NT2/D1 (cell line): Measurements from ENCODE around the gene KIAA0319L.

Source experiments
- SUZ12 ChIP-seq: IDR thresholded peaks from 2 replicates; pipeline ENCODE4 v1.6.1; 2011; ENCODE audit not compliant: insufficient read length, insufficient read depth; ENCODE audit errors: extremely low read depth
- ZNF274 ChIP-seq: IDR thresholded peaks from 2 replicates; pipeline ENCODE4 v1.6.1; 2011; ENCODE audit warnings: mild to moderate bottlenecking, low read depth, low read length

DNA sequence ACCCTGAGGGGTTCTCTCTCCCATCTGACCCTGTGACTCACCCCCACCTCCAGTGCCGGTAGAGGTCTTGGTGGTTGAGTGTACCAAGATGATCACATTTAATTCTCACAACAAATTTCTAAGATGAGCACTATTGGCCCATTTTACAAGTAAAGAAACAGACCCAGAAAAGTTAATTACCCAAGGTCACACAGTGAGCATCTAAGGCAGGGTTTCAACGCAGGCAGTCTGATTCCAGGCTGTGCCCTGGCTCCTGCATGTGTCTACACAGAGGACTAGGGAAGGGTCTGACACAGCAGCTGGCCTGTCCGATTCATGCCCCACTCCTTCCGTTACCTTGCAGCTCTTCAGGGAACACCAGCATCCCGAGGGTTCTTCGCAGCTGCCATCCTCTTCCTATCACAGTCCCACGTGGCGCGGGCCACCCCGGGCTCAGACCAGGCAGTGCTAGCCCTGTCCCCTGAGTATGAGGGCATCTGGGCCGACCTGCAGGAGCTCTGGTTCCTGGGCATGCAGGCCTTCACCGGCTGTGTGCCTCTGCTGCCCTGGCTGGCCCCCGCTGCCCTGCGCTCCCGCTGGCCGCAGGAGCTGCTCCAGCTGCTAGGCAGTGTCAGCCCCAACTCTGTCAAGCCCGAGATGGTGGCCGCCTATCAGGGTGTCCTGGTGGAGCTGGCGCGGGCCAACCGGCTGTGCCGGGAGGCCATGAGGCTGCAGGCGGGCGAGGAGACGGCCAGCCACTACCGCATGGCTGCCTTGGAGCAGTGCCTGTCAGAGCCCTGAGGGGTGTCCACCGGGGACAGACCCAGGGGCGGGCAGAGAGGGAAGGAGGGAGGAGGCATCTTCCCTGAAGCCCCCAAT, 7.9 kb upstream of the KIAA0319L start:
- TF ChIP-seq ZNF274 (no peak), SUZ12 (no peak)
